LNCAP (cell line): Measurements from ENCODE around the gene DNAH3.

Source experiments
- CTCF ChIP-seq: fragments of 450-650 bp; IDR thresholded peaks from 2 replicates; pipeline ENCODE4 v1.5.1; 2017; ENCODE audit warnings: mild to moderate bottlenecking

Gene DNAH3

GRCh38 chr16:21179126-21179982, 28.7 kb upstream of the DNAH3 start:
- no peak for TF ChIP-seq CTCF

GRCh38 chr16:21175397-21175796, 24.8 kb upstream of the DNAH3 start:
- TF ChIP-seq CTCF: no peak

DNA sequence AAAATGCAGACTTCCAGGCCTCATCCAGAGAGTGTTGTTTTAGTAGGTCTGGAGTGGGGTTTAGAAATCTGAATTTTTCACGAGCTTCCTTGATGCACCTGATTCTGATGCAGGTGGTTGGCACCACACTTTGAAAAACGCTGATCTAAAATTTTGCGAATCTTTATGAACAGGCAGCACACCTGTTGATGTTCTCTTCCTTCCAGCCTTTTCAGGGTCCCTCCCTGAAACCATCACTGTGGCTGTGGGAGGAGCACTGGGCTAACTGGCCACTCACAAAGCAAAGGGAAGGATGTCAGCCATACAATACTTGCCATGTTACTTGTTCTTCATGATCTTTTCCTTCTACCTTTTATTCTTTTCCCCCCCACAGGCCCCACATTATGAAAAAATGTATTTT, 22.0 kb upstream of the DNAH3 start:
- TF ChIP-seq CTCF: no peak

- no peak for TF ChIP-seq CTCF
Measured at GRCh38 chr16:21169249-21169981, 18.8 kb upstream of the DNAH3 start.

DNA sequence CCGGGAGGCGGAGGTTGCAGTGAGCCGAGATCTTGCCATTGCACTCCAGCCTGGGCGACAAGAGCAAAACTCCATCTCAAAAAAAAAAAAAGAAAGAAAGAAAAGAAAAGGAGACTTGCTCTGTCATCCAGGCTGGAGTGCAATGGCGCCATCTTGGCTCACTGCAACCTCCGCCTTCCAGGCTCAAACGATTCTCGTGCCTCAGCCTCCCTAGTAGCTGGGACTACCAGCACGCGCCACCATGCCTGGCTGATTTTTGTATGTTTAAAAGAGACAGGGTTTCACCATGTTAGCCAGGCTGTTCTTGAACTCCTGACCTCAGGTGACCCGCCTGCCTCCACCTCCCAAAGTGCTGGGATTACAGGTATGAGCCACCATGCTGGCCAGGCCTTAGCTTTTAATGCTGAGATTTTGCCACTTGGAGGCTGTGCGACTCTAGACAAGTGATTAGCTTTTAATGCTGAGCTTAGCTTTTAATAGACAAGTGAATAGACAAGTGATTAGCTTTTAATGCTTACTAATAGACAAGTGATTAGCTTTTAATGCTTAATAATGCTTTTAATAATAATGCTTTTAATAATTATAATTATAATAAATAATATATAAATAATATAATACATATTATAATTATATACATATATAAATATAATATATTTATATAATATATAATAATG, 17.4 kb upstream of the DNAH3 start:
- TF ChIP-seq CTCF: no peak

DNA sequence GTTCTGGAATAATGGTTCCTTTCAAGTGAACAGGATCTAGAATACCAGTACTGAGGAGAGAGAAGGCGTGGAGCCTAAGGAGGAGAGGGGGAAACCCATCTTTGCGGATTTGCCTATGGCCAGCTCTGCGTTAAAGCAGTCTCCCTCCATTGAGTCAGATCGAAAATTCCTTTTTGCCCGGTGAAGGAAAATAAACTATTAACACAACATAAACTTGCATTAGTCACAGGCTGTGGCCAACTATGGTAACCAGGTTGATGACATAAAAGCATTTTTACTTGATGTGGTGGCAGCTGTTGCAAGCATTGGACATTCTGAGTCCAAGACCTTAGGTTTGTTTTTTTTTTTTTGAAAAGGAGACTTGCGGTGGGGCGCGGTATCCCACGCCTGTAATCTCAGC, 16.7 kb upstream of the DNAH3 start:
- TF ChIP-seq CTCF: no peak

- TF ChIP-seq CTCF: no peak
Measured at GRCh38 chr16:21166561-21166961, 15.9 kb upstream of the DNAH3 start.
